Activated naive CD4-positive, alpha-beta T cell treated with Interleukin-2 at 50 U/mL for 16 hours (primary cell): Measurements from ENCODE around the gene IPO4.

Source experiments
- DNase-seq: peaks from one replicate; pipeline ENCODE4 v3.0.0-alpha.2; 2020

The IPO4 gene

GRCh38 chr14:24172261-24172860 lies 16.3 kb downstream of the IPO4 start:
- no peak for DNase-seq

DNA sequence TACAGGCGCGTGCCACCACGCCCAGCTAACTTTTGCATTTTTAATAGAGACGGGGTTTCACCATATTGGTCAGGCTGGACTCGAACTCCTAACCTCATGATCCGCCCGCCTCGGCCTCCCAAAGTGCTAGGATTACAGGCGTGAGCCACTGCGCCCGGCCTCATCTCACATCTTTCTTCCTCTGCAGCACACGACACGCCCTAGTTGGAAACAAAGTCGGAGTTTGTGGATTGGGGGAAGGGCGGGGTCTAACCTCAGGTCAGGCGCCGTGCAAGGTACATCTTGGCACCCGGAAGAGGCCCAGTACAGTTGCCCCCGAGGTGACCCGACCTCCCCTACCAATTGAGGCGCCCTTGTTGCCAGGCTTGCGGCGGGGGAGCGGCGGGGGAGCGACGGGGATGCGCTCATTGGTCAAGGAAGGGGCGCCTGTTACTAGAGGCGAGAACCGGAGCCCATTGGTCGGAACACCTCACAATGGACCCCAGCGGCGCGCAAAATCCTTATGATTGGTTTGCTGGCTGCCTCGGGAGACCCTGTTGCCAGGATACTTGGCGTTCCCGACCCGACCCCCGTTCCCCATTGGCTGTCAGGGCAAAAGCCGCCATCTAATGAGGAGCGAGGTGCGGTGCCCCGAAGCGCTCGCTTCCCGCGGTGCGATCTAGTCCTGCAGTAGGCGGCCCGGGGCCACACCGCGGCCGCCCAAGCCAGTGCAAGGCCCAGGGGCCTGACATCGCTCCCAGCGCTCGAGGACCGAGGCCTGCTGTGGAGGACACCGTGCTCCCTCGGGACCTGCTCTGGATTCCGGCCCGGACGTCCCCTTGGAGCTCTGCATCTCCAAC lies 17.0 kb downstream of the IPO4 start, which contains the start of gene REC8:
Gene REC8, plus strand, starts transcription at position 659 of the 839 bp plus-strand sequence. CDS start 473 bp downstream, outside the sequence.
- DNase-seq = peak; percentile 67

DNA sequence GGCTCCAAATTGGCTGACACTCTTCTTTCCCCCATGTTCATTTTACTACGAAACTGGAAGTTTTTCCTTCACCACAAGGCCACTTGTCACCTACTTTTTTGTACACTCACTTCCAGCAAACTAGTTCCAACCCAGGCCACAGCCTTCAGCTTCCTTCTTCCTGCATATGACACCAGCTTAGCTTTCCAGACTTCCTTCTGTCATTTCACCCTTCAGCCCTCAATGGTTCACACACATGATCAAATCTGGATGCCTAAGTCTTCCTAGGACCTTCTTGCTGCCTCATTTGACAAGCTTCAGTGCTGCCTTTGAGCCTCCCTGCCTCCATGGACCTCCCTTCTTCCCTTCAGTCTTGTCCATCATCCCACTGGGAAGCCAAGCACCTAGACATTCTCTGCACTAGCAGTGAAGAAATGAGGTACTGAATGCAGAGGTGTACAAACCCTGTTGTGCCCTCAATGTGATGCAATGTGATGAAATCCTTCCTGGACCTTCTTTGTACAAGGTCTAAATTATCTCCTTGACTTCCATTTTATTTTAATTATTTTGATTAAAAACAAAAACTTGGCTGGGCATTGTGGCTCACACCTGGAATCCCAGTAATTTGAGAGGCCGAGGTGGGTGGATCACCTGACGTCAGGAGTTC lies 21.0 kb downstream of the IPO4 start:
- DNase-seq = no peak

GRCh38 chr14:24165785-24166184 lies 22.8 kb downstream of the IPO4 start:
- DNase-seq = no peak

GRCh38 chr14:24164518-24164991 lies 24.1 kb downstream of the IPO4 start:
- no peak for DNase-seq

DNA sequence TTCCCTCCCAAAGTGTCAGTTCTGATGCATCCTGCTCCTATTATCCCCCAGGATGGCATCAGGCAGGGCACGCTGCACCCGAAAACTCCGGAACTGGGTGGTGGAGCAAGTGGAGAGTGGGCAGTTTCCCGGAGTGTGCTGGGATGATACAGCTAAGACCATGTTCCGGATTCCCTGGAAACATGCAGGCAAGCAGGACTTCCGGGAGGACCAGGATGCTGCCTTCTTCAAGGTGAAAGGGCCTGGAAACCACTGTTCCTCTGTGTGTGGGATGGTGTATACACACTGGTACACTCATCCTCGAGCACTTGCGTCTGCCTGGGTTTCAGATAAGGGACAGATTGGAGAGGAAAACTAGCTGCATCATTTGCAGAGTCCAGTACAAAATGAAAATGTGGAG lies 26.5 kb downstream of the IPO4 start:
- peak; percentile 40 for DNase-seq

DNA sequence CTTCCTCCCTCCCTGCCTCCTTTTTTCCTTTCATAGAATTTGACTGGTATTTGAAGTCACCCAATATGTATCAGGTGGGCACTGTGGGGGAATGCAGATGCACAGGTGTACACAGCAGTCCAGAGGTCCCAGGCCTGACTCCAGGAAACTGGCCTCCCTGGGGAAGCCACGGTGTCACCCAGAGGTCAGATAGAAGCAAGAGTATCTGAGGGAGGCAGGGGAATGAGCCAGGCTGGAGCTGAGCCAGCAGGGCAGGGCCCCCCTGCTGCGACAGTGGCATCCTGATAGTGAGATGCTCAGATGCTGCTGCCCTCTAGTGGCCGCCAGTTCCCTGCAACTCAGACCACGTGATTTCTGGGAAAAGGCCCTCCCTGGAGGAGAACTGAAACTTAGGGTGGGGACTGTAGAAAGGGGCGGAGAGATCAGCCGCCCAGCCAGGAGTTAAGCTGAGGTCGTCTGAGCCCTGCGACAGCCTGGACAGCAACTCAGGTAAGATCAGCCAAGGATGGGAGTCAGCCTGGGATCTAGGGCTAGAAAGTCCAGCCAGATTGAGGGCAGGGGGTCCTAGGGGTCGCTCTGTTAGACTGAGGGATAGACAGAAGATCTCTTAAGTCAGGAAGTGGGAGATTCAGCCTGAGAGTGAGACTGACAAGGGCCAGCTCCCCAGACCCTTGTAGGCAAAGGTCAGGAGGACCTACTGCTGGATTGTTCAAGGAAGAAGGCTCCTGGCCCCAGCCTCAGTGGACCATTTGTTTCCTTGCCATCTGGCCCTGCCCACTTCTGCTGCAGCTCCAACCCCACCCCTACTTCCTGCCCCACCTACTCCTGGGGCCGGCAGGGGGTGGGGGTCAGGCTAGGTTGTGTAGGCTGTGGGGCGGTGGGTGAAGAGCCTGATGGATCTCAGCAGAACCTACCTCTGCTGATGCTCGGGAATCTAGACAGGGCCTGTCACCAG lies 27.5 kb downstream of the IPO4 start, which contains the start of gene IRF9:
Gene IRF9, plus strand, starts transcription at position 416 of the 955 bp plus-strand sequence. CDS start 880 bp downstream, outside the sequence.
- DNase-seq = peak; percentile 98

GRCh38 chr14:24160499-24160849 lies 28.1 kb downstream of the IPO4 start:
- no peak for DNase-seq

DNA sequence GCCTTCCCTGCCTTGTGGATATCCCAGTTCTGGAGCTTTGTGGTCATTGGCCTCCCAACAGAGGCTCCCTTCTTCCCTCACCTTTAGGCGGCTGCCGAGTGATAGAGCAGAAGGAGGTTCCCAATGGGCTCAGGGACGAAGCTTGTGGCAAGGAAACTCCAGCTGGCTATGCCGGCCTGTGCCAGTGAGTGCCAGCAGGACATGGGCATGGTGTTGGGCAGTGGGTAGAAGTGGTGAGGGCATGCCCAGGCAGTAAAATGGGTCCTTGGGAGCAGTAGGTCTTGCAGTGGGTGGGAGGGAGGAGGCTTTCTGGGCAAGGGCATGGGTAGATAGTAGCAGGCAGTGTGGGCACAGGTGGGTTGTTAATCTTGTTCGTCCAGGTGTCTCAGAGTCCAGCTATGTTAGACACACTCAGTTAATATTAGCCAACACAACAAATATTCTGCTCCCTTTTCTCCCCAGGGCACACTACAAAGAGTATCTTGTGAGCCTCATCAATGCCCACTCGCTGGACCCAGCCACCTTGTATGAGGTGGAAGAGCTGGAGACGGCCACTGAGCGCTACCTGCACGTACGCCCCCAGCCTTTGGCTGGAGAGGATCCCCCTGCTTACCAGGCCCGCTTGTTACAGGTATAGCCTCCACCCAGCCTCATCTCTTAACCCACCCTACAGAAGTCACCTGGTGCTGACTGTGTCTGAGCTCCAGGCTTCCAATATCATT lies 28.7 kb downstream of the IPO4 start:
- DNase-seq = no peak

- no peak for DNase-seq
These were observed 31.3 kb downstream of the IPO4 start for GRCh38 chr14:24157331-24157730.

DNA sequence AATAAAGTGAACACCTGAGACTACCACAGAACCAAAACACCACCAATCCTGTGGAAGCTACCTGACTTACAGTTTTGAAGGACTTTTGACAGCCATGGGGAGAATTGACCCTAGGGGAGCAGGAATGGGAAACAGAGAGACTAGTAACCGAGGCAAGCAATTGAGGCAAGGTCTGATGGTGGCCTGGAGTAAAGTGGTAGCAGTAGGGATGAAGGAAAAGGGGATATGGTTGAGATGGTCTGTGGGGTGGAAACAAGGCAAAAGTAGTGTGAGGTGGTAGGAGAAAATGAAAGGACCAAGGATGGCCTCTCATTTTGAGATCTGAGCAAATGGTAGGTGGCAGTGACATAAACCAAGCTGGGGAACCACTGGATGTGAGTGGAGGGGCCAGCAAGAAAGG lies 31.8 kb downstream of the IPO4 start:
- DNase-seq = no peak

DNA sequence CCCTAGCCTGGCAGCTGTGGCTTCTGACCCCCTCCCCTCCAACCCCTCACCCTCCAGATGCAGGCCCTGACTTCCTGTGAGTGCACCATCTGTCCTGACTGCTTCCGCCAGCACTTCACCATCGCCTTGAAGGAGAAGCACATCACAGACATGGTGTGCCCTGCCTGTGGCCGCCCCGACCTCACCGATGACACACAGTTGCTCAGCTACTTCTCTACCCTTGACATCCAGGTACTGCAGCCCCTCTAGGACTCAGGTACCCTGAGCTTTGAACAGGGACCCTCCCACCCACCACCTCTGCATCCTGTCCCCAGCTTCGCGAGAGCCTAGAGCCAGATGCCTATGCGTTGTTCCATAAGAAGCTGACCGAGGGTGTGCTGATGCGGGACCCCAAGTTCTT lies 33.5 kb downstream of the IPO4 start:
- no peak for DNase-seq

- DNase-seq = no peak
These were observed 37.1 kb downstream of the IPO4 start for GRCh38 chr14:24151404-24152080.

GRCh38 chr14:24150993-24151392 lies 37.6 kb downstream of the IPO4 start:
- DNase-seq = no peak

DNA sequence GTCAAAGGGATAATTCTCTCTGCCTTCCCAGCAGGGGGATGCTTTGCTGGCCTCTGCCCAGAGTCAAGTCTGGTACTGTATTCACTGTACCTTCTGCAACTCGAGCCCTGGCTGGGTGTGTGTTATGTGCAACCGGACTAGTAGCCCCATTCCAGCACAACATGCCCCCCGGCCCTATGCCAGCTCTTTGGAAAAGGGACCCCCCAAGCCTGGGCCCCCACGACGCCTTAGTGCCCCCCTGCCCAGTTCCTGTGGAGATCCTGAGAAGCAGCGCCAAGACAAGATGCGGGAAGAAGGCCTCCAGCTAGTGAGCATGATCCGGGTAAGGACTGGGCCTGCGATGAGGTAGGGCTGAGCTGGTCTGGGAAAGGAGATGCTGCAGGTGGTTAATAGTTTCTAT lies 38.0 kb downstream of the IPO4 start:
- DNase-seq = no peak

- DNase-seq = no peak
These were observed 38.6 kb downstream of the IPO4 start for GRCh38 chr14:24150061-24150460.

- DNase-seq = no peak
These were observed 39.2 kb downstream of the IPO4 start for GRCh38 chr14:24149302-24149969.

DNA sequence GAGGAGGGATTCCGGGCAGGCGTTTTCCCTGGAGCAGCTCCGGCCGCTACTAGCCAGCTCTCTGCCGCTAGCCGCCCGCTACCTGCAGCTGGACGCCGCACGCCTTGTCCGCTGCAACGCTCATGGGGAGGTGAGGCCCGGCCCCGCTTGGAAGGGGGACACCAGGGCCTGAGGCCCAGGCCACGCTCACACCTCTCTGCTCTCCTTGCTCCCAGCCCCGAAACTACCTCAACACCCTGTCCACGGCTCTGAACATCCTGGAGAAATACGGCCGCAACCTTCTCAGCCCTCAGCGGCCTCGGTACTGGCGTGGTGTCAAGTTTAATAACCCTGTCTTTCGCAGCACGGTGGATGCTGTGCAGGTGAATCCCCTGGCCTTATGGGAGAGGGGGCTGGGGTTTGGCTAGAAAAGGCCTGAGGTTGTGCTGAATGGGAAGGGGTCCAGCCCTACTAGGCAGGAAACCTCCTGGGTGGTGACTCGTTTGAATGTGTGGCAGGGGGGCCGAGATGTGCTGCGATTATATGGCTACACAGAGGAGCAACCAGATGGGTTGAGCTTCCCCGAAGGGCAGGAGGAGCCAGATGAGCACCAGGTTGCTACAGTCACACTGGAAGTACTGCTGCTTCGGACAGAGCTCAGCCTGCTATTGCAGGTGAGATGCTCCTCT lies 40.7 kb downstream of the IPO4 start:
- no peak for DNase-seq

GRCh38 chr14:24146978-24147760 lies 41.4 kb downstream of the IPO4 start, which contains the start of gene RNF31:
Gene RNF31, plus strand, starts transcription at chr14:24147498. Its CDS starts 201 bp downstream, at chr14:24147699.
- peak; percentile 99 for DNase-seq
